ENCODE results near the gene EPB41L3. TPM values are rescaled to one million over a fixed set of nuclear protein-coding genes. Genes with fewer than 3 reads are reported as not detected.
"Not testable (repeated sequence)": the region's sequence is repeated elsewhere in the genome, so short reads cannot be mapped to it uniquely, and the experiment has no call there.

Gene EPB41L3
- polyA plus RNA-seq, 3 donors: 9.0 to 74.0 (median 56.3) TPM

GRCh38 chr18:5510135-5510846 is 33.5 kb downstream of the EPB41L3 start:
- 75 to 82% (median 81%) methylated on average over 7 of the region's 7 CpGs for WGBS, 3 donors
- no peak overlapping the region for H3K27ac ChIP-seq (ENCODE audit: low read depth, low read length)

GRCh38 chr18:5508821-5509220 is 35.0 kb downstream of the EPB41L3 start:
- 62 to 85% (median 82%) methylated on average over 2 of the region's 2 CpGs for WGBS, 3 donors
- no peak overlapping the region for H3K27ac ChIP-seq (ENCODE audit: low read depth, low read length)

DNA sequence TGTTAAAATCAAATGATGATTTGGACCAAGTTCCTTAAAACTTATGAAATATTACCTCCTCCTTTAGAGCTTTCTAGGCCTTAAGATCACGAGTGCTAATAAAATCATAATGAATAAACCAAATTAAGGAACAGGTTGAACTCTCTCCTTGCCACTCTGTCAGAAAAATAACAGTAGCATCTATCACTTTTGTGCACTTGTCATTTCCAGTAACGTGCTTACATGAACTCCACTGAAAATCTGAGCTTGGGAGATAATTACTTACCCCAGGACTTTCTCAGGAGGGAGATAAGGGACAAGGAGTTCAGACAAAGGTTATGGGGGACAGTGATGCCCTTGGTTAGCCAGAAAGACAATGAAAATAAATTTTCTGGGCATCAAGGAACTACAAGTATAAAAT is 36.0 kb downstream of the EPB41L3 start:
- no peak overlapping the region for H3K27ac ChIP-seq (ENCODE audit: low read depth, low read length)
- 49 to 68% (median 63%) methylated on average over 2 of the region's 2 CpGs for WGBS, 3 donors

- 91 to 95% (median 93%) methylated on average over 8 of the region's 8 CpGs for WGBS, 3 donors
These were observed 37.6 kb downstream of the EPB41L3 start for GRCh38 chr18:5506174-5506573.

DNA sequence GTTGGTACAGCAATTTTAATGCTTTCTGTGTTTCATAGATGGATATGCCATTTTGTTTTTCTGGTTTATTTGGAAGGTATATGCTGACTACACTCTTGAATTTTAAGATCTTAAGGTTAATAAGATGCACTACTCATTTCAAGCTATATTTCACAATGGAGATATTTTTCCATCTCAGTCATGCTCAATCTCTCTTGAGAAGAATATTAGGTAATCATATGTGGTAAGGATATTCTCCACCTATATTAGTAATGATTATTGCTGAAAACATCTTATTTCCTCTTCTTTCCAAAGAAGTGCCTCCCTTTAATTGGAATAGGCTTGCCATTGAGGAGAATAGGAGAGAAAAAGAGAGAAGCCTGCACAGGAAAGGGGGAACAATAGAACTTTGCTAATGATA is 40.1 kb downstream of the EPB41L3 start:
- H3K27ac ChIP-seq (ENCODE audit: low read depth, low read length): no peak overlapping the region

More at GRCh38 chr18:5506174-5506573, 37.6 kb downstream of the EPB41L3 start:
- no peak overlapping the region for H3K27ac ChIP-seq (ENCODE audit: low read depth, low read length)

GRCh38 chr18:5500158-5500939 is 43.4 kb downstream of the EPB41L3 start:
- WGBS, 3 donors: 71 to 84% (median 82%) methylated on average over 7 of the region's 7 CpGs
- H3K27ac ChIP-seq (ENCODE audit: low read depth, low read length): no peak overlapping the region

GRCh38 chr18:5498452-5498851 is 45.3 kb downstream of the EPB41L3 start:
- WGBS, 3 donors: 86 to 94% (median 90%) methylated on average over 6 of the region's 6 CpGs
- H3K27ac ChIP-seq (ENCODE audit: low read depth, low read length): no peak overlapping the region

DNA sequence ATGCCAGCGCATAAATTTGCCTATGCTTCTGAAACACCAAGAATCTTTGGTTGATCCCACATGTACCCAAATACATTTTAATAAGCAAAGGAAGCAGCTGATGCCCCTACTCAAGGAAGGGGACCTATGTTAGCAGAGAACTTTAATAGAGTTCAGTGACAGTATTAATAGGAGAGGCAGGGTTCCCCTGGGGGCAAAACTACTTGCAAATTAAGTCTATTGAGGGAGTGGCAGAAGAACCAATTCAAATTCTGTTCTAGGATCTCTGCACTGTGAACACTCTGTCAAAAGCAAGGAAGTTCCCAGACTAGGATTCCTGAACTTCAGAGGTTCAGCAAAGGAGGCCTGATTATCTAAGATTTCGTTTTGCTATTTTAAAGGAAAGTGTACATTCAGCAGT is 47.5 kb downstream of the EPB41L3 start:
- H3K27ac ChIP-seq (ENCODE audit: low read depth, low read length): no peak overlapping the region
- 86 to 91% (median 89%) methylated on average over 2 of the region's 2 CpGs for WGBS, 3 donors

GRCh38 chr18:5490753-5491480 is 52.9 kb downstream of the EPB41L3 start:
- no peak overlapping the region for H3K27ac ChIP-seq (ENCODE audit: low read depth, low read length)
- WGBS, 3 donors: 65 to 73% (median 69%) methylated on average over 5 of the region's 5 CpGs

- 38 to 59% (median 53%) methylated on average over 24 of the region's 24 CpGs for WGBS, 3 donors
- H3K27ac ChIP-seq (ENCODE audit: low read depth, low read length): no peak overlapping the region
These were observed 55.0 kb downstream of the EPB41L3 start for GRCh38 chr18:5488844-5489243.

DNA sequence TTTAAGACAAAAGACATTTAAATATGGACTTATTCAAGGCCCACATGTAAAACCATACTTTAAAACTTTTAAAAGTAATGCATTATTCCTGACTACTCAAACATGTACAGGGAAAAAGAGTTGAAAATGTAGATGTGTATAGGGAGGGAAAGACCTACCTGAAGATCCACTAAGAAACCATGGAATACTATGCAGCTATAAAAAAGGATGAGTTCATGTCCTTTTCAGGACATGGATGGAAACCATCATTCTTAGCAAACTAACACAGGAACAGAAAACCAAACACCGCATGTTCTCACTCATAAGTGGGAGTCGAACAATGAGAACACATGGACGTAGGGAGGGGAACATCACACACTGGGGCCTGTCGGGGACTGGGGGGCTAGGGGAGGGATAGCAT is 55.8 kb downstream of the EPB41L3 start:
- WGBS, 3 donors: 95 to 99% (median 96%) methylated on average over 4 of the region's 4 CpGs
- not testable (repeated sequence) for H3K27ac ChIP-seq (ENCODE audit: low read depth, low read length)

DNA sequence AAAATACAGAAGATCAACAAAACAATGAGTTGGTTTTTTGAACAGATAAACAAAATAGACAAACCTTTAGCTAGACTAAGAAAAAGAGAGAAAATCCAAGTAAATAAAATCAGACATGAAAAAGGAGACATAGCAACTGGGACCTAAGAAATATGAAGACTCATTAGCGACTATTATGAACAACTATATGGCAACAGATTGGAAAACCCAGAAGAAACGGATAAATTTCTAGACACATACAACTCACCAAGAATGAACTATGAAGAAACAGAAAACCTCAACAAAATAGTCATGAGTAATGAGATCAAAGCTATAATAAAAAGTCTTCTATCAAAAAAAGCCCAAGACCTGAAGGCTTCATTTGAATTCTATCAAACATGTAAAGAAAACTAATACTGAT is 59.3 kb downstream of the EPB41L3 start:
- H3K27ac ChIP-seq (ENCODE audit: low read depth, low read length): no peak overlapping the region
- 93 to 95% (median 94%) methylated on average over 2 of the region's 2 CpGs for WGBS, 3 donors

DNA sequence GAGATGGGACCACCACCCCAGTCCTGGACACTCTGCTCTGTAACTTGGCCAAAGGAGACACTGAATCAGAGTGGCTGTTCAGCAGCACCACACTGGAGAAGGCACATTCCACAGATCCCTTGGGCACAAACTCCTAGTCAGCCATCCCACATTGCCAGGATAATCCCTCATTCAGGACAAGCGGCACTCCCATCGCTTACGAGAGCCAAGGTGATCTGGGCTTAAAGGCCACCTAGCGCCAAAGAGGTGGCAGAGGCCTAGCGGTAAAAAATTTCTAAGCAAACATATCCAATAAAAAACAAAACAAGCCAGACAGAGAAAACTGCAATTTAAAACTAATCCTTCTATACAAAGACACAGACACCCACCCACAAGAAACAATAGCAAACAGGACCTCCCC is 62.2 kb downstream of the EPB41L3 start:
- 97 to 99% (median 98%) methylated on average over 5 of the region's 5 CpGs for WGBS, 3 donors
- H3K27ac ChIP-seq (ENCODE audit: low read depth, low read length): no peak overlapping the region

- no peak overlapping the region for H3K27ac ChIP-seq (ENCODE audit: low read depth, low read length)
- WGBS, 3 donors: 39 to 85% (median 76%) methylated on average over 4 of the region's 4 CpGs
These were observed 65.5 kb downstream of the EPB41L3 start for GRCh38 chr18:5478261-5478660.

- 84 to 86% (median 86%) methylated on average over 6 of the region's 6 CpGs for WGBS, 3 donors
- H3K27ac ChIP-seq (ENCODE audit: low read depth, low read length): no peak overlapping the region
These were observed 66.6 kb downstream of the EPB41L3 start for GRCh38 chr18:5476961-5477800.

- WGBS, 3 donors: 32 to 73% (median 38%) methylated on average over 8 of the region's 8 CpGs
- H3K27ac ChIP-seq (ENCODE audit: low read depth, low read length): no peak overlapping the region
These were observed 68.5 kb downstream of the EPB41L3 start for GRCh38 chr18:5475267-5475666.

DNA sequence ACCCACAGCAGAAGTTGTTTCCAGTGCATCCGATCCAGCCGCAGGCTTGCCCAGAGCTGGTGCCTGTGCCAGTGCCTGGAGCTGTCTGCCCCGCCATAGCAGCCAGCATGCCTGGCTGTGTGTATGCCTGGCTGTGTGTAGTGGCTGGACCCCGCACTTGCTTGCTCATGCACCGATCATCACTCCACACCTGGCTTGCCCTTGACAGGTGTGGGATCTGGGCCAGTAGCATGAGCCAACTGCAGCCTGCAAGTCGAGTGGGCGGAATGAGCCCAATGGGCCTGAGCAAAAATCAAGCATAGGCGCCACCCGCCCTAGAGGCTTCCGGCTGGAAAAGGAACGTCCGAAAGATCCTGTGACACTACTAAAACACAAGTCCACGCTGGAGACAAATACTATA is 74.5 kb downstream of the EPB41L3 start:
- WGBS, 3 donors: 94 to 96% (median 95%) methylated on average over 13 of the region's 13 CpGs
- no peak overlapping the region for H3K27ac ChIP-seq (ENCODE audit: low read depth, low read length)

DNA sequence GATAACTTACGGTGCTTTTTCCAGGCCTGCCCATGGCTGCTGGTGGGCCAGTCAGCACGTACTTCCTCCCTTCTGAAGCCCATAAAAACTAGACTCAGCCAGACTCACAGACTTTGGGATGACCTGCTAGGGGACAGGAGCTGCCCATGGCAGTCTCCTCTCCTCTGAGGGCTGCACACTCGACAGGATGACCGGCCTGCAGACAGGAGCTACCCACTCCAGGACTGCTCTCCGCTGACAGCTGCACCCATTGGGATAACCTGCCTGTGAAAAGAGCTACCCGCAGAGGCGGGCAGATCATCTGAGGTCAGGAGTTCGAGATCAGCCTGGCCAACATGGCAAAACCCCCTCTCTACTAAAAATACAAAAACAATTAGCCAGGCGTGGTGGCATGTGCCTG is 75.4 kb downstream of the EPB41L3 start:
- WGBS, 3 donors: 90 to 93% (median 93%) methylated on average over 9 of the region's 9 CpGs
- no peak overlapping the region for H3K27ac ChIP-seq (ENCODE audit: low read depth, low read length)

All from adipose tissue (tissue), 3 donors.